Activated CD4-positive, alpha-beta T cell treated with anti-CD3 and anti-CD28 coated beads, Interleukin-2, amount 50 U/mL, for 48 hours (primary cell): ENCODE measurements around the gene CBL.
A peak's percentile ranks its signal among the peaks of the same experiment; 100 is the strongest.

Experiments
- DNase-seq, 2 experiments: peaks; one replicate each; pipeline ENCODE4 v3.0.0-alpha.2; 2020

Gene CBL

DNA sequence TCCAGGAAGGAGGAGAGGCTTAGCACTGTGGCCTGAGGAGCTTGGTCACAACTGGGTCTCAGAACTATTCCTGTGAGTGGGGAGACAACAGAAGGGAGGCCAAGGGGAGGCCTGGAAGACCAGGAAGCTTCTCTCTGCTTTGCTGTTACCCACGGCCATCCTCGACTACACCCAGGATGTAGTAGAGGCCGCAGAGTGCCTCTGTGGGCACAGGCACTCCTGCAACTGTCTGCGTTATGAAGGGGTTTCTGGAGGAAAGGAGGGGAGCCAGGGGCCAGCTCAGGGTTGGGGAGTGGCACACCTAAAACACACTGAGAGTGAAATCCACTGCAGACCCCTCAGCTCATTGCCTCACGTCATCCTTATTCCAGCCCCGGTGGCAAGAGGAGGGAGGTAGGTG, 144.2 kb downstream of the CBL start:
- no peak for DNase-seq

DNA sequence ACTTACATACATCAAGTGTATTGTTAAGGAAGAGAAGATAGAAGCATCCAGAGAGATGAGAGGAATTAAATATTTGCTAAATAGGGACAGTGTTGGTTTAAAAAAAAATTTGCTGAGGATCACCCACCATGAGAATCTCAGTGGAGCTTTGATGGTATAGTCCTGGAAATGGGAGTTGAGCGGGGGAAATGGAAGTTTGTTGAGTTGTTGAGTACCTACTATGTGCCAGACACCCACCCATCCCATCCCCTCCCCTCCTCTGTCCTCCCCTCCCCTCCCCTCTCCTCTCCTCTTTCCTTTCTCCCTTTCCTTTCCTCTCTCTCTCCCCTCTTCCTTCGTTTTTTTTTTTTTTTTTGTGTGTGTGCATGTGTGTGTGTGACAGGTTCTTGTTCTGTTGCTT, 145.1 kb downstream of the CBL start:
- no peak for DNase-seq

DNA sequence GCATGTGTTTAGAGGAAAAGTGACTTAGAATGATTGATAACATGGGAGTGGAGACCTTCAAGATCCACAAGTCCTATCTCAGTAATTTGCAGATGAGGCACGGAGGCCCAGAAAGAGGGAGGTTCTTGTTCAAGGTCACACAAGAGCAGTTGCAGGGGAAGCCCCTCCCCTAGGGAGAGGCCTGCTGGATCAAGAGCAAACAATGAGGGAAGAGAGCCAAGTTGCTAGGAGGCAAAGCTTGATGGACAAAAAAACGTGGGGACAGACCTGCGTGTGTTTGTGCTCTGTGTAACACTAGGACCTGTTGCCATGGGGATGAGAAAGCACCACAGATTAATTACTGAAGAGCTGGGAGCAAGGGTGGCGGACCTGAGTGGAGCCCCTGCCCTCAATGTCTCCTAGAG, 146.7 kb downstream of the CBL start:
- DNase-seq = no peak

DNA sequence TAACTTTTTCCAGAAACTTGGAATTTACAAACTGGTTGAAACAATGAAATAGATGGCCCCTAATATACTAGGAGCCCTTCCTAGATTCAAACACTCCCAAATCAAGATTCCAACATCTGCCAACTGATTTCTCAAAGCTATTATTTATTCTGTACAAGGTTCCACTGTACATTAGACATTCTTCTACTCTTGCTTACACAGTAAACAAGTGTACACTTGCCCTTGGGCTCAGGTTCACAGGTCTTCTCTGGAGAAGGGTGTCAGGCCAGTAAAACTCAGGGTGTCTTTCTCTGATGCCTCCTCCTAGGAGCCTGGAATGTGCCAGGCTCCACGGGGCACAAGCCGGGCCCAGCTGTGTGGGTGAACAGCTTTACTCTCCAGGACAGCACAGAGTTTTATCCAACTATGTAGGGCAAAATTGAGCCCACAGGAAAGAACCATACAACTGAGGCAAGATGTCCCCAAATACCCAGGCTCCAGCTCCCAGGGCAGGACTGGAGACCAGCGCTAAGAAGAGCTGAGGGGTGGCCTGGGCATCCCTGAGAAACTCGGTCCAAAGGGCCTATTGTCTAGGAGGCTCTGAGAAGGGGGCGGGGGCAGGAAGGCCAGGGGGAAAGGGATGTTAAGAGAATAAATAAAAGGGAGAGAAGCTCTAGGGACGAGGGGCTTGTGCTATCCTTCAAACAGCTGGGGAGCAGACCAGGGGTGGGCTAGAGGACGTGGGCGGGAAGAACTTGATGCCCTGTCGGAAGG, 149.1 kb downstream of the CBL start:
- DNase-seq = no peak

DNA sequence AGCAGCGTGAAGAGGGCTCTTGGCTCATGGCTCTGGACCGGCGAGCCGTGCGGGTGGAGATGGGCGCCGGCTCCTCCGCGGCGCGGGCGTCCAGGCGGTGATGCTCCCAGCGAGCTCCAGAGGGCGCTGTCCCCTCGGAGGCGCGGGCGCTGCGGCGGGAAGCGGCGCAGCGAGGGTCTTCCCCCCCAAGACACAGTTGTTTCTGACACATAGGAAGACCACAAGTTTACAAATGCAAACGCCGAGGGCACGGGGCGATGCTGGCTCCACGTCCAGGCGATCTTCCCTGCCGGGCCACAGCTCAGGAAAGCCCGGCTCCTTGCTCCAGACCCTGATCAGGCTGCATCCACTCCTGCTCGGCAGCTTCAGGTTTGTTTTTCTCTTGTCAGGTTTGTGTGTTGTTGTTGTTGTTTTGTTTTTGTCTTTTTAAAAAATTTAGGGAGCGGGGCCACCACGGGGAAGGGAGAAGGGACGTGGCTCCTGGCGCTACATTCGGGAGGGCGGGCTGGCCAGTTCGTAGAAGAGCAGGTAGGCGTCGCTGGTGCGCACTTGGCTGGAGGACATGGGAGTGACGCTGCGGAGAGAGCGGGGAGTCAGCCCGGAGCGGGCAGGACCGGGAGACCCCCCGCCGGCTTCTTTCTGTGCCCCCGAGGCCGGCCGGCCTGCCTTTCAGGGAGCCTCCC, 150.4 kb downstream of the CBL start:
- peak; percentile 77 to 84 for DNase-seq

DNA sequence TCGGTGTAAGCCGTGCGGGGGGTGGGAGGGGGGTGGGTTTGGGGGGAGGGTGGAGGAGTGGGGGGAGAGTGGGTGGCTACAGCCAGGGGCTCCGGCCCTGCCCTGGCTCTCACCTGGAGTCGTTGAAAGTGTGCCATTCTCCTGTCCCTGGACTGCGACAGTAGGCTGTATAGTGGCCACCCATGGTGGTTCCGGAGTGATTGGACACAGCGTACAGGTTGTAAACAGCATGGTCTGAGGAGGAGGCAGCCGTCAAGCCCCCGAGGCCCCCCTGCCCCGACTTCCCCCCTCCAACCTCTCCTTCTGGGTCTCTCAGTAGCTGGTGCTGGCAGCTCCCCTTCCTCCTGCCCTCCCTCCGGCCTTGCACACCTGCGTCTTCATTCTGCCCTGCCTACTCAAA, 150.9 kb downstream of the CBL start:
- no peak for DNase-seq
